HepG2 (cell line): Measurements from ENCODE around the gene SULT4A1. TPM values are rescaled to one million over a fixed set of nuclear protein-coding genes. Genes with fewer than 3 reads are reported as not detected.

ENCODE experiments used
- ATAC-seq: fragments of 200-7000 bp; cut with Tn5 transposase; 3 replicates; pipeline ENCODE4 v1.9.1; 2020; ENCODE audit warnings: mild to moderate bottlenecking, moderate library complexity
- BruUV-seq: library from RNA; stranded (reverse); fragments of 400-500 nt; replicated peaks from 2 replicates; lab custom pipeline; 2021; lab: Mats Ljungman, UMichigan
- CTCF ChIA-PET: fragments of 300-600 bp; formaldehyde crosslinking; extraction: SDS; loops from one replicate; lab custom pipeline; 2021; ENCODE audit warnings: low total read pairs, inconsistent platforms, low intra/inter-chr PET ratio; lab: Yijun Ruan, JAX
- POLR2A ChIA-PET: fragments of 350-600 bp; sonication (Branson Sonifier 250); formaldehyde crosslinking; loops from one replicate; lab custom pipeline; 2020; ENCODE audit warnings: antibody characterized with exemption, inconsistent platforms; lab: Yijun Ruan, JAX
- DNase-seq: peaks from one replicate; pipeline ENCODE4 v3.0.0-alpha.2; 2015; ENCODE audit warnings: low spot score
- FAIRE-seq: peaks from 3 replicates; lab custom pipeline; 2011; peaks lifted over from hg19 to GRCh38; lab: Jason Lieb, UNC
- H2AFZ ChIP-seq: one replicate; pipeline ENCODE4 v1.6.1; 2011; ENCODE audit warnings: low read length, inconsistent platforms
- H3K27ac ChIP-seq: fragments of 300-600 bp; 3 replicates; pipeline ENCODE4 v1.8.0; 2011; ENCODE audit warnings: mixed run types, mild to moderate bottlenecking, mixed read lengths, low read length, inconsistent platforms; ENCODE audit not compliant: insufficient read depth; ENCODE audit errors: extremely low read length
- H3K27me3 ChIP-seq, 2 experiments: fragments of 200-600 bp in 1 of 2; 2 replicates in 1 of 2; 3 replicates in 1 of 2; pipeline versions ENCODE4 v1.6.0 to v1.8.0; 2011; ENCODE audit warnings: low read length in 2 of 2, mild to moderate bottlenecking in 2 of 2, moderate library complexity in 2 of 2, inconsistent platforms in 1 of 2; ENCODE audit not compliant: insufficient read depth in 2 of 2, control insufficient read depth in 1 of 2
- H3K36me3 ChIP-seq, 2 experiments: fragments of 200-600 bp in 1 of 2; replicated peaks in 1 of 2; 2 replicates in 1 of 2; 3 replicates in 1 of 2; pipeline versions ENCODE4 v1.5.1 to v1.8.0; 2011; ENCODE audit warnings: low read length in 2 of 2, inconsistent platforms in 1 of 2; ENCODE audit not compliant: insufficient read depth in 2 of 2, control insufficient read depth in 1 of 2
- H3K4me1 ChIP-seq: 2 replicates; pipeline ENCODE4 v1.5.1; 2012; ENCODE audit warnings: low read length, inconsistent platforms; ENCODE audit not compliant: insufficient read depth
- H3K4me2 ChIP-seq: 2 replicates; pipeline ENCODE4 v1.6.0; 2011; ENCODE audit warnings: low read depth, low read length, inconsistent platforms
- H3K4me3 ChIP-seq, 3 experiments: fragments of 200-600 bp in 1 of 3; sonication (generic), shearing (Covaris generic) in 1 of 3; replicated peaks in 1 of 3; 2 replicates each; pipeline ENCODE4 v1.5.1; 2011 to 2016; ENCODE audit warnings: low read length in 3 of 3, inconsistent platforms in 2 of 3, low read depth in 2 of 3, mild to moderate bottlenecking in 2 of 3, control low read depth in 1 of 3, mixed read lengths in 1 of 3; ENCODE audit not compliant: insufficient read depth in 1 of 3
- H3K79me2 ChIP-seq: one replicate; pipeline ENCODE4 v1.6.1; 2011; ENCODE audit warnings: low read length, inconsistent platforms; ENCODE audit not compliant: insufficient read depth
- H3K9ac ChIP-seq: 2 replicates; pipeline ENCODE4 v1.6.0; 2011; ENCODE audit warnings: mild to moderate bottlenecking, low read depth, low read length, inconsistent platforms; ENCODE audit not compliant: insufficient read depth
- H3K9me3 ChIP-seq: 2 replicates; pipeline ENCODE4 v1.5.1; 2012; ENCODE audit warnings: mild to moderate bottlenecking, low read length
- H4K20me1 ChIP-seq: 2 replicates; pipeline ENCODE4 v1.6.0; 2011; ENCODE audit warnings: inconsistent platforms, mild to moderate bottlenecking, low read length, moderate library complexity; ENCODE audit not compliant: insufficient read depth
- BHLHE40 ChIP-seq: IDR thresholded peaks from 2 replicates; pipeline ENCODE4 v1.6.1; 2011; ENCODE audit warnings: low read length, improper control_type of control experiment
- HOXA5 ChIP-seq: sonication (generic); formaldehyde crosslinking; IDR thresholded peaks from 2 replicates; pipeline ENCODE4 v1.4.0; 2020; ENCODE audit warnings: missing genetic modification reagents
- MAFG ChIP-seq: sonication (generic); formaldehyde crosslinking; IDR thresholded peaks from 2 replicates; pipeline ENCODE4 v1.5.1; 2020; ENCODE audit warnings: mild to moderate bottlenecking, missing genetic modification reagents
- MXD1 ChIP-seq: sonication (generic); formaldehyde crosslinking; IDR thresholded peaks from 2 replicates; pipeline ENCODE4 v1.4.0; 2020; ENCODE audit warnings: mild to moderate bottlenecking, missing genetic modification reagents
- NCOR1 ChIP-seq: fragments of 200-600 bp; sonication (generic); IDR thresholded peaks from 2 replicates; pipeline ENCODE4 v1.7.0; 2017; ENCODE audit warnings: antibody characterized with exemption, low read length, borderline replicate concordance
- PATZ1 ChIP-seq: sonication (generic); formaldehyde crosslinking; IDR thresholded peaks from 2 replicates; pipeline ENCODE4 v1.4.0; 2020; ENCODE audit warnings: missing genetic modification reagents
- SMARCC2 ChIP-seq: fragments of 450-650 bp; IDR thresholded peaks from 2 replicates; pipeline ENCODE4 v1.6.1; 2017; ENCODE audit warnings: antibody characterized with exemption, mild to moderate bottlenecking
- SPEN ChIP-seq: sonication (generic); formaldehyde crosslinking; IDR thresholded peaks from 2 replicates; pipeline ENCODE4 v1.5.1; 2020; ENCODE audit warnings: low read depth, mild to moderate bottlenecking, missing genetic modification reagents
- STAG1 ChIP-seq: sonication (generic); formaldehyde crosslinking; IDR thresholded peaks from 2 replicates; pipeline ENCODE4 v1.4.0; 2020; ENCODE audit warnings: missing genetic modification reagents
- SUZ12 ChIP-seq: fragments of 150-350 bp; IDR thresholded peaks from 2 replicates; pipeline ENCODE4 v1.6.1; 2014; ENCODE audit warnings: low read depth, low read length
- ZNF414 ChIP-seq: sonication (generic); formaldehyde crosslinking; IDR thresholded peaks from 2 replicates; pipeline ENCODE4 v1.5.0; 2020; ENCODE audit warnings: missing genetic modification reagents
- ZNF446 ChIP-seq: sonication (generic); formaldehyde crosslinking; IDR thresholded peaks from 2 replicates; pipeline ENCODE4 v1.5.0; 2020; ENCODE audit warnings: mild to moderate bottlenecking, missing genetic modification reagents
- ZNF580 ChIP-seq: IDR thresholded peaks from 2 replicates; pipeline ENCODE4 v1.6.1; 2016; ENCODE audit warnings: low read depth, borderline replicate concordance
- ZSCAN20 ChIP-seq: sonication (generic); formaldehyde crosslinking; IDR thresholded peaks from 2 replicates; pipeline ENCODE4 v1.4.0; 2020; ENCODE audit warnings: missing genetic modification reagents, mild to moderate bottlenecking, borderline replicate concordance
- WGBS: methylation state at CpG from one replicate; pipeline ENCODE4 v1.1.6; 2017; ENCODE audit warnings: low lambda C conversion rate; 5-methylcytosine and 5-hydroxymethylcytosine counted together
- in situ Hi-C: cut with HindIII; loops from 2 replicates; pipeline ENCODE4 v1.10.0; 2017; ENCODE audit warnings: low pct_unique_long_range_greater_than_20kb; ENCODE audit not compliant: extremely low pct_ligation_motif_present
- intact Hi-C: fragments of 100-400 bp; cut with micrococcal nuclease; formaldehyde crosslinking; loops from one replicate; pipeline ENCODE4 v1.10.0; 2022; ENCODE audit not compliant: unreplicated experiment
- polyA plus RNA-seq, 8 experiments: library from polyadenylated mRNA; depleted of rRNA in 3 of 8; stranded (reverse) in 7 of 8; unstranded in 1 of 8; fragments of >200 nt; fragmentation: Illumina TruSeq in 4 of 8; extraction: Trizol in 4 of 8; gene quantifications; 2 replicates each; pipeline versions ENCODE4 v1.2.1 to v1.2.3, GENCODE V29; 2011 to 2016; ENCODE audit warnings: low read depth in 4 of 8, missing spikeins in 1 of 8, mixed read lengths in 1 of 8; ENCODE audit not compliant: insufficient read depth in 1 of 8
- total RNA-seq, 5 experiments: library from RNA; depleted of rRNA; stranded (reverse); fragments of >200 nt; fragmentation: Illumina TruSeq; extraction: Trizol; gene quantifications; 2 replicates each; pipeline ENCODE4 v1.2.3, GENCODE V29; 2016; ENCODE audit warnings: low read depth in 1 of 5

The SULT4A1 gene
- total and polyA plus RNA-seq, 2 of the 13 experiments (the other 11 are each of a cell fraction or from before 2014, with no cell fraction given): not detected

GRCh38 chr22:43835736-43836135 is 26.6 kb downstream of the SULT4A1 start:
- no peak overlapping the region for H3K4me2 ChIP-seq
- no peaks in the 10 kb centered on the region for H3K4me1 ChIP-seq
- intact Hi-C loops (no loop called here), in situ Hi-C loops (no loop called here)
- DNase-seq (no peak), FAIRE-seq (no peak), ATAC-seq (no peak)
- H3K27me3 ChIP-seq: peaks cover 3 to 19% of the 10 kb centered on the region in 2 experiments; a peak in 4 of 5 replicates
- H3K79me2 ChIP-seq: no peaks in the 10 kb centered on the region
- H4K20me1 ChIP-seq: peaks cover 2% of the 10 kb centered on the region; the same call in 1 of the 2 replicates
- no TSS peak for BruUV-seq
- no peak overlapping the region for H3K4me3 ChIP-seq
- H3K36me3 ChIP-seq: no peaks in the 10 kb centered on the region
- no peak overlapping the region for H3K27ac ChIP-seq
- H2AFZ ChIP-seq: no peak overlapping the region
- WGBS: 24% methylated on average over 11 of the region's 13 CpGs
- ChIA-PET POLR2A (no interaction called here), CTCF (no interaction called here)
- no peaks in the 10 kb centered on the region for H3K9me3 ChIP-seq
- H3K9ac ChIP-seq: no peak overlapping the region
- TF ChIP-seq ZNF580 (CRISPR knock-in tag) (no peak), STAG1 (CRISPR knock-in tag) (no peak), SUZ12 (no peak), ZSCAN20 (CRISPR knock-in tag) (no peak), NCOR1 (no peak), PATZ1 (no peak), SPEN (no peak), ZNF414 (no peak), MAFG (no peak), SMARCC2 (no peak), ZNF446 (CRISPR knock-in tag) (no peak), MXD1 (CRISPR knock-in tag) (no peak), HOXA5 (CRISPR knock-in tag) (no peak), BHLHE40 (no peak)
